ENCODE measurements around the gene CFAP107. TPM values are rescaled to one million over a fixed set of nuclear protein-coding genes. Genes with fewer than 3 reads are reported as not detected.
A peak's percentile ranks its signal among the peaks of the same experiment; 100 is the strongest.
"Not testable (repeated sequence)": the region's sequence is repeated elsewhere in the genome, so short reads cannot be mapped to it uniquely, and the experiment has no call there.

CFAP107 gene
- total and polyA plus RNA-seq, 2 of the 13 experiments (the other 11 are each of a cell fraction or from before 2014, with no cell fraction given), result not detected

- H3K9ac ChIP-seq (ENCODE audit: insufficient read depth, low read depth, low read length); in situ Hi-C loops (cut with HindIII; ENCODE audit: extremely low pct_ligation_motif_present, low pct_unique_long_range_greater_than_20kb); H3K36me3 ChIP-seq (replicated peaks in 1 of 2; ENCODE audit: control insufficient read depth in 1 of 2, insufficient read depth in 2 of 2, low read length in 2 of 2); H3K4me3 ChIP-seq (replicated peaks in 1 of 3; ENCODE audit: insufficient read depth in 1 of 3, low read depth in 2 of 3, low read length in 3 of 3); H3K27ac ChIP-seq (ENCODE audit: extremely low read length, insufficient read depth, low read length); BruUV-seq (replicated peaks); H4K20me1 ChIP-seq (ENCODE audit: insufficient read depth, low read length); H3K4me1 ChIP-seq (ENCODE audit: insufficient read depth, low read length); H3K79me2 ChIP-seq (ENCODE audit: insufficient read depth, low read length); CTCF ChIA-PET (ENCODE audit: low intra/inter-chr PET ratio, low total read pairs); intact Hi-C loops (cut with micrococcal nuclease; ENCODE audit: unreplicated experiment); H3K4me2 ChIP-seq (ENCODE audit: low read depth, low read length); ATAC-seq; FAIRE-seq; POLR2A ChIA-PET; H3K27me3 ChIP-seq (ENCODE audit: control insufficient read depth in 1 of 2, insufficient read depth in 2 of 2, low read length in 2 of 2); H2AFZ ChIP-seq (ENCODE audit: low read length): not testable (repeated sequence)
- 0% methylated on average over 1 of the region's 7 CpGs for WGBS (ENCODE audit: low lambda C conversion rate)
- peaks cover 17% of the 10 kb centered on the region for H3K9me3 ChIP-seq (ENCODE audit: low read length)
- peak; percentile 60 for TF ChIP-seq CTCF (CRISPR knock-in tag; IDR thresholded peaks at IDR 0.05)
- TF ChIP-seq STAG1 (CRISPR knock-in tag; IDR thresholded peaks at IDR 0.05), result peak; percentile 60
- peak; percentile 15 for DNase-seq (ENCODE audit: low spot score)
Measured at GRCh38 chr1:12783783-12784182, 37.8 kb downstream of the CFAP107 start.

- H3K27me3 ChIP-seq (ENCODE audit: control insufficient read depth in 1 of 2, insufficient read depth in 2 of 2, low read length in 2 of 2); H3K4me3 ChIP-seq (replicated peaks in 1 of 3; ENCODE audit: insufficient read depth in 1 of 3, low read depth in 2 of 3, low read length in 3 of 3); H3K36me3 ChIP-seq (replicated peaks in 1 of 2; ENCODE audit: control insufficient read depth in 1 of 2, insufficient read depth in 2 of 2, low read length in 2 of 2); H3K9ac ChIP-seq (ENCODE audit: insufficient read depth, low read depth, low read length); H3K79me2 ChIP-seq (ENCODE audit: insufficient read depth, low read length); H2AFZ ChIP-seq (ENCODE audit: low read length); H3K27ac ChIP-seq (ENCODE audit: extremely low read length, insufficient read depth, low read length); H4K20me1 ChIP-seq (ENCODE audit: insufficient read depth, low read length); H3K4me2 ChIP-seq (ENCODE audit: low read depth, low read length); DNase-seq (ENCODE audit: low spot score); in situ Hi-C loops (cut with HindIII; ENCODE audit: extremely low pct_ligation_motif_present, low pct_unique_long_range_greater_than_20kb); CTCF ChIA-PET (ENCODE audit: low intra/inter-chr PET ratio, low total read pairs); intact Hi-C loops (cut with micrococcal nuclease; ENCODE audit: unreplicated experiment); POLR2A ChIA-PET; ATAC-seq; BruUV-seq (replicated peaks); FAIRE-seq; H3K4me1 ChIP-seq (ENCODE audit: insufficient read depth, low read length): not testable (repeated sequence)
- WGBS (ENCODE audit: low lambda C conversion rate), result 45% methylated on average over 8 of the region's 8 CpGs
- peaks cover 17% of the 10 kb centered on the region for H3K9me3 ChIP-seq (ENCODE audit: low read length)
Measured at GRCh38 chr1:12784729-12785128, 38.7 kb downstream of the CFAP107 start.

- H4K20me1 ChIP-seq (ENCODE audit: insufficient read depth, low read length); H3K9ac ChIP-seq (ENCODE audit: insufficient read depth, low read depth, low read length); FAIRE-seq; H3K27ac ChIP-seq (ENCODE audit: extremely low read length, insufficient read depth, low read length); intact Hi-C loops (cut with micrococcal nuclease; ENCODE audit: unreplicated experiment); ATAC-seq; H3K4me3 ChIP-seq (replicated peaks in 1 of 3; ENCODE audit: insufficient read depth in 1 of 3, low read depth in 2 of 3, low read length in 3 of 3); H3K36me3 ChIP-seq (replicated peaks in 1 of 2; ENCODE audit: control insufficient read depth in 1 of 2, insufficient read depth in 2 of 2, low read length in 2 of 2); H3K9me3 ChIP-seq (ENCODE audit: low read length); H3K27me3 ChIP-seq (ENCODE audit: control insufficient read depth in 1 of 2, insufficient read depth in 2 of 2, low read length in 2 of 2); H3K79me2 ChIP-seq (ENCODE audit: insufficient read depth, low read length); H2AFZ ChIP-seq (ENCODE audit: low read length); POLR2A ChIA-PET; H3K4me2 ChIP-seq (ENCODE audit: low read depth, low read length); H3K4me1 ChIP-seq (ENCODE audit: insufficient read depth, low read length); in situ Hi-C loops (cut with HindIII; ENCODE audit: extremely low pct_ligation_motif_present, low pct_unique_long_range_greater_than_20kb); DNase-seq (ENCODE audit: low spot score); CTCF ChIA-PET (ENCODE audit: low intra/inter-chr PET ratio, low total read pairs); BruUV-seq (replicated peaks): not testable (repeated sequence)
- WGBS (ENCODE audit: low lambda C conversion rate), result 8% methylated on average over 5 of the region's 5 CpGs
Measured at GRCh38 chr1:12791097-12791496, 45.1 kb downstream of the CFAP107 start, which contains the start of gene PRAMEF1. Gene PRAMEF1 (plus strand): TSS chr1:12791397. CDS start chr1:12793228, 1,831 bp downstream.
